ENCODE measurements around the gene TTLL3.
"Not testable (repeated sequence)": the region's sequence is repeated elsewhere in the genome, so short reads cannot be mapped to it uniquely, and the experiment has no call there.

TTLL3 gene

GRCh38 chr3:9809615-9810432, at the start of gene TTLL3:
Gene TTLL3 (plus strand): TSS chr3:9810262. CDS start chr3:9810662, 400 bp downstream.
- DNase-seq (ENCODE audit: low spot score), result peak; percentile 88

- no peak for DNase-seq (ENCODE audit: low spot score)
Measured at GRCh38 chr3:9760779-9761505, 49.1 kb upstream of the TTLL3 start.

GRCh38 chr3:9761919-9762318, 48.1 kb upstream of the TTLL3 start:
- no peak for DNase-seq (ENCODE audit: low spot score)

GRCh38 chr3:9762871-9763270, 47.2 kb upstream of the TTLL3 start:
- DNase-seq (ENCODE audit: low spot score), result no peak

- no peak for DNase-seq (ENCODE audit: low spot score)
Measured at GRCh38 chr3:9765865-9766264, 44.2 kb upstream of the TTLL3 start.

- DNase-seq (ENCODE audit: low spot score), result no peak
Measured at GRCh38 chr3:9767418-9767817, 42.6 kb upstream of the TTLL3 start.

- DNase-seq (ENCODE audit: low spot score), result no peak
Measured at GRCh38 chr3:9768141-9768775, 41.8 kb upstream of the TTLL3 start.

- DNase-seq (ENCODE audit: low spot score), result no peak
Measured at GRCh38 chr3:9769012-9769411, 41.0 kb upstream of the TTLL3 start.

- peak; percentile 98 for DNase-seq (ENCODE audit: low spot score)
Measured at GRCh38 chr3:9769426-9770275, 40.4 kb upstream of the TTLL3 start, which contains the start of gene CAMK1. Gene CAMK1 (minus strand): TSS chr3:9769947. CDS start chr3:9767749, 2,198 bp downstream.

GRCh38 chr3:9770276-9770812, 39.7 kb upstream of the TTLL3 start:
- DNase-seq (ENCODE audit: low spot score), result peak; percentile 90

- not testable (repeated sequence) for DNase-seq (ENCODE audit: low spot score)
Measured at GRCh38 chr3:9771007-9771406, 39.1 kb upstream of the TTLL3 start.

- no peak for DNase-seq (ENCODE audit: low spot score)
Measured at GRCh38 chr3:9776896-9777693, 33.0 kb upstream of the TTLL3 start.

- DNase-seq (ENCODE audit: low spot score), result no peak
Measured at GRCh38 chr3:9777694-9778021, 32.4 kb upstream of the TTLL3 start.

GRCh38 chr3:9778143-9779074, 31.7 kb upstream of the TTLL3 start:
- no peak for DNase-seq (ENCODE audit: low spot score)

GRCh38 chr3:9779075-9779593, 30.9 kb upstream of the TTLL3 start:
- DNase-seq (ENCODE audit: low spot score), result no peak

GRCh38 chr3:9779721-9780457, 30.2 kb upstream of the TTLL3 start:
- no peak for DNase-seq (ENCODE audit: low spot score)

- no peak for DNase-seq (ENCODE audit: low spot score)
Measured at GRCh38 chr3:9780458-9780812, 29.6 kb upstream of the TTLL3 start.

GRCh38 chr3:9780910-9781309, 29.2 kb upstream of the TTLL3 start:
- DNase-seq (ENCODE audit: low spot score), result no peak

- DNase-seq (ENCODE audit: low spot score), result no peak
Measured at GRCh38 chr3:9781551-9781950, 28.5 kb upstream of the TTLL3 start.

Measured in HuH-7 (cell line).